ENCODE data around the gene SLC5A5.

Gene SLC5A5

GRCh38 chr19:17841810-17842662, 29.7 kb upstream of the SLC5A5 start (continued):
- TF ChIP-seq ZBTB11 (tag by site-specific recombination; conservative IDR thresholded peaks at IDR 0.05; ENCODE audit: low read depth) (no peak), ZSCAN23 (tag by site-specific recombination; IDR thresholded peaks at IDR 0.05) (no peak), ZNF529 (tag by site-specific recombination; IDR thresholded peaks at IDR 0.05; ENCODE audit: insufficient replicate concordance) (no peak), ZNF140 (tag by site-specific recombination; IDR thresholded peaks at IDR 0.05) (no peak), KLF16 (tag by site-specific recombination; IDR thresholded peaks at IDR 0.05) (peak; percentile 76; the same call in 1 of the 2 replicates), ZFP41 (tag by site-specific recombination; IDR thresholded peaks at IDR 0.05; ENCODE audit: borderline replicate concordance) (no peak), GFI1B (tag by site-specific recombination; IDR thresholded peaks at IDR 0.05) (no peak), YY2 (tag by site-specific recombination; IDR thresholded peaks at IDR 0.05) (no peak), ZSCAN16 (tag by site-specific recombination; IDR thresholded peaks at IDR 0.05) (no peak), WT1 (tag by site-specific recombination; IDR thresholded peaks at IDR 0.05) (no peak; the same call in 1 of the 2 replicates), ZNF223 (tag by site-specific recombination; IDR thresholded peaks at IDR 0.05) (no peak), GLIS1 (tag by site-specific recombination; IDR thresholded peaks at IDR 0.05) (peak; percentile 17; the same call in 1 of the 2 replicates), ZNF768 (tag by site-specific recombination; IDR thresholded peaks at IDR 0.05) (no peak), ZNF274 (IDR thresholded peaks at IDR 0.05; ENCODE audit: low read length) (no peak), ZNF274 (tag by site-specific recombination; IDR thresholded peaks at IDR 0.05; ENCODE audit: borderline replicate concordance) (no peak), ZNF776 (tag by site-specific recombination; IDR thresholded peaks at IDR 0.05; ENCODE audit: borderline replicate concordance) (no peak), ZNF624 (tag by site-specific recombination; IDR thresholded peaks at IDR 0.05) (no peak), TCF7L2 (IDR thresholded peaks at IDR 0.05; ENCODE audit: borderline replicate concordance, low read depth, low read length) (no peak), ZNF423 (tag by site-specific recombination; IDR thresholded peaks at IDR 0.05) (no peak), ZNF670 (tag by site-specific recombination; IDR thresholded peaks at IDR 0.05; ENCODE audit: low read depth) (no peak), ZNF221 (tag by site-specific recombination; IDR thresholded peaks at IDR 0.05; ENCODE audit: borderline replicate concordance) (no peak), ZNF416 (tag by site-specific recombination; IDR thresholded peaks at IDR 0.05) (no peak), ZNF202 (tag by site-specific recombination; IDR thresholded peaks at IDR 0.05; ENCODE audit: borderline replicate concordance) (no peak), ZNF155 (tag by site-specific recombination; IDR thresholded peaks at IDR 0.05) (no peak)
- TF ChIP-seq, protein P1, sequence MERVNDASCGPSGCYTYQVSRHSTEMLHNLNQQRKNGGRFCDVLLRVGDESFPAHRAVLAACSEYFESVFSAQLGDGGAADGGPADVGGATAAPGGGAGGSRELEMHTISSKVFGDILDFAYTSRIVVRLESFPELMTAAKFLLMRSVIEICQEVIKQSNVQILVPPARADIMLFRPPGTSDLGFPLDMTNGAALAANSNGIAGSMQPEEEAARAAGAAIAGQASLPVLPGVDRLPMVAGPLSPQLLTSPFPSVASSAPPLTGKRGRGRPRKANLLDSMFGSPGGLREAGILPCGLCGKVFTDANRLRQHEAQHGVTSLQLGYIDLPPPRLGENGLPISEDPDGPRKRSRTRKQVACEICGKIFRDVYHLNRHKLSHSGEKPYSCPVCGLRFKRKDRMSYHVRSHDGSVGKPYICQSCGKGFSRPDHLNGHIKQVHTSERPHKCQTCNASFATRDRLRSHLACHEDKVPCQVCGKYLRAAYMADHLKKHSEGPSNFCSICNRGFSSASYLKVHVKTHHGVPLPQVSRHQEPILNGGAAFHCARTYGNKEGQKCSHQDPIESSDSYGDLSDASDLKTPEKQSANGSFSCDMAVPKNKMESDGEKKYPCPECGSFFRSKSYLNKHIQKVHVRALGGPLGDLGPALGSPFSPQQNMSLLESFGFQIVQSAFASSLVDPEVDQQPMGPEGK (tag by site-specific recombination; IDR thresholded peaks at IDR 0.05) = peak; percentile 93
- TF ChIP-seq, protein P2, sequence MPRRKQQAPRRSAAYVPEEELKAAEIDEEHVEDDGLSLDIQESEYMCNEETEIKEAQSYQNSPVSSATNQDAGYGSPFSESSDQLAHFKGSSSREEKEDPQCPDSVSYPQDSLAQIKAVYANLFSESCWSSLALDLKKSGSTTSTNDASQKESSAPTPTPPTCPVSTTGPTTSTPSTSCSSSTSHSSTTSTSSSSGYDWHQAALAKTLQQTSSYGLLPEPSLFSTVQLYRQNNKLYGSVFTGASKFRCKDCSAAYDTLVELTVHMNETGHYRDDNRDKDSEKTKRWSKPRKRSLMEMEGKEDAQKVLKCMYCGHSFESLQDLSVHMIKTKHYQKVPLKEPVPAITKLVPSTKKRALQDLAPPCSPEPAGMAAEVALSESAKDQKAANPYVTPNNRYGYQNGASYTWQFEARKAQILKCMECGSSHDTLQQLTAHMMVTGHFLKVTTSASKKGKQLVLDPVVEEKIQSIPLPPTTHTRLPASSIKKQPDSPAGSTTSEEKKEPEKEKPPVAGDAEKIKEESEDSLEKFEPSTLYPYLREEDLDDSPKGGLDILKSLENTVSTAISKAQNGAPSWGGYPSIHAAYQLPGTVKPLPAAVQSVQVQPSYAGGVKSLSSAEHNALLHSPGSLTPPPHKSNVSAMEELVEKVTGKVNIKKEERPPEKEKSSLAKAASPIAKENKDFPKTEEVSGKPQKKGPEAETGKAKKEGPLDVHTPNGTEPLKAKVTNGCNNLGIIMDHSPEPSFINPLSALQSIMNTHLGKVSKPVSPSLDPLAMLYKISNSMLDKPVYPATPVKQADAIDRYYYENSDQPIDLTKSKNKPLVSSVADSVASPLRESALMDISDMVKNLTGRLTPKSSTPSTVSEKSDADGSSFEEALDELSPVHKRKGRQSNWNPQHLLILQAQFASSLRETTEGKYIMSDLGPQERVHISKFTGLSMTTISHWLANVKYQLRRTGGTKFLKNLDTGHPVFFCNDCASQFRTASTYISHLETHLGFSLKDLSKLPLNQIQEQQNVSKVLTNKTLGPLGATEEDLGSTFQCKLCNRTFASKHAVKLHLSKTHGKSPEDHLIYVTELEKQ (tag by site-specific recombination; IDR thresholded peaks at IDR 0.05; ENCODE audit: borderline replicate concordance) = no peak
- TF ChIP-seq, protein P3, sequence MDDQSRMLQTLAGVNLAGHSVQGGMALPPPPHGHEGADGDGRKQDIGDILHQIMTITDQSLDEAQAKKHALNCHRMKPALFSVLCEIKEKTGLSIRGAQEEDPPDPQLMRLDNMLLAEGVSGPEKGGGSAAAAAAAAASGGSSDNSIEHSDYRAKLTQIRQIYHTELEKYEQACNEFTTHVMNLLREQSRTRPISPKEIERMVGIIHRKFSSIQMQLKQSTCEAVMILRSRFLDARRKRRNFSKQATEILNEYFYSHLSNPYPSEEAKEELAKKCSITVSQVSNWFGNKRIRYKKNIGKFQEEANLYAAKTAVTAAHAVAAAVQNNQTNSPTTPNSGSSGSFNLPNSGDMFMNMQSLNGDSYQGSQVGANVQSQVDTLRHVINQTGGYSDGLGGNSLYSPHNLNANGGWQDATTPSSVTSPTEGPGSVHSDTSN (CRISPR knock-in tag; IDR thresholded peaks at IDR 0.05) = no peak
- TF ChIP-seq, protein P4, sequence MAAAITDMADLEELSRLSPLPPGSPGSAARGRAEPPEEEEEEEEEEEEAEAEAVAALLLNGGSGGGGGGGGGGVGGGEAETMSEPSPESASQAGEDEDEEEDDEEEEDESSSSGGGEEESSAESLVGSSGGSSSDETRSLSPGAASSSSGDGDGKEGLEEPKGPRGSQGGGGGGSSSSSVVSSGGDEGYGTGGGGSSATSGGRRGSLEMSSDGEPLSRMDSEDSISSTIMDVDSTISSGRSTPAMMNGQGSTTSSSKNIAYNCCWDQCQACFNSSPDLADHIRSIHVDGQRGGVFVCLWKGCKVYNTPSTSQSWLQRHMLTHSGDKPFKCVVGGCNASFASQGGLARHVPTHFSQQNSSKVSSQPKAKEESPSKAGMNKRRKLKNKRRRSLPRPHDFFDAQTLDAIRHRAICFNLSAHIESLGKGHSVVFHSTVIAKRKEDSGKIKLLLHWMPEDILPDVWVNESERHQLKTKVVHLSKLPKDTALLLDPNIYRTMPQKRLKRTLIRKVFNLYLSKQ (tag by site-specific recombination; IDR thresholded peaks at IDR 0.05; ENCODE audit: borderline replicate concordance) = no peak
